Activated effector memory CD4-positive, alpha-beta T cell treated with Interleukin-2 at 50 U/mL for 16 hours (primary cell): Measurements from ENCODE around the gene PDZK1IP1.
"Not testable (repeated sequence)": the region's sequence is repeated elsewhere in the genome, so short reads cannot be mapped to it uniquely, and the experiment has no call there.

ENCODE experiments used
- DNase-seq: peaks from one replicate; pipeline ENCODE4 v3.0.0-alpha.2; 2020

PDZK1IP1 gene

GRCh38 chr1:47223174-47223920, 33.5 kb upstream of the PDZK1IP1 start:
- DNase-seq, result no peak

- no peak for DNase-seq
These were observed 32.6 kb upstream of the PDZK1IP1 start for GRCh38 chr1:47222476-47222875.

- no peak for DNase-seq
These were observed 29.9 kb upstream of the PDZK1IP1 start for GRCh38 chr1:47219590-47220220.

- no peak for DNase-seq
These were observed 29.2 kb upstream of the PDZK1IP1 start for GRCh38 chr1:47219001-47219400.

- no peak for DNase-seq
These were observed 26.6 kb upstream of the PDZK1IP1 start for GRCh38 chr1:47216278-47217059.

- no peak for DNase-seq
These were observed 25.9 kb upstream of the PDZK1IP1 start for GRCh38 chr1:47215713-47216112.

- DNase-seq, result no peak
These were observed 24.7 kb upstream of the PDZK1IP1 start for GRCh38 chr1:47214549-47214948.

GRCh38 chr1:47213230-47213963, 23.6 kb upstream of the PDZK1IP1 start:
- no peak for DNase-seq

- no peak for DNase-seq
These were observed 22.9 kb upstream of the PDZK1IP1 start for GRCh38 chr1:47212636-47213229.

- no peak for DNase-seq
These were observed 22.0 kb upstream of the PDZK1IP1 start for GRCh38 chr1:47211796-47212269.

- DNase-seq, result no peak
These were observed 20.8 kb upstream of the PDZK1IP1 start for GRCh38 chr1:47210666-47211065.

GRCh38 chr1:47209725-47210325, 20.0 kb upstream of the PDZK1IP1 start:
- DNase-seq, result no peak

GRCh38 chr1:47209091-47209490, 19.3 kb upstream of the PDZK1IP1 start:
- no peak for DNase-seq

- DNase-seq, result no peak
These were observed 18.6 kb upstream of the PDZK1IP1 start for GRCh38 chr1:47208374-47208850.

GRCh38 chr1:47207803-47208373, 18.1 kb upstream of the PDZK1IP1 start:
- DNase-seq, result no peak

- no peak for DNase-seq
These were observed 16.1 kb upstream of the PDZK1IP1 start for GRCh38 chr1:47205918-47206317.

GRCh38 chr1:47203504-47203903, 13.7 kb upstream of the PDZK1IP1 start:
- DNase-seq, result not testable (repeated sequence)

- no peak for DNase-seq
These were observed 11.3 kb upstream of the PDZK1IP1 start for GRCh38 chr1:47201179-47201578.

- DNase-seq, result no peak
These were observed 8.4 kb upstream of the PDZK1IP1 start for GRCh38 chr1:47198214-47198613.

- DNase-seq, result no peak
These were observed 6.8 kb upstream of the PDZK1IP1 start for GRCh38 chr1:47196622-47197021.

GRCh38 chr1:47195981-47196380, 6.1 kb upstream of the PDZK1IP1 start:
- not testable (repeated sequence) for DNase-seq

GRCh38 chr1:47194311-47194710, 4.5 kb upstream of the PDZK1IP1 start:
- no peak for DNase-seq
